Trophoblast cell (in vitro differentiated cells and primary cell): Measurements from ENCODE around the gene MAP3K4.

ENCODE experiments used
- DNase-seq, 2 donors: peaks; one replicate each; pipeline ENCODE4 v3.0.0-alpha.2; 2016
- H2AFZ ChIP-seq: 2 replicates; pipeline ENCODE4 v1.6.1; 2013; ENCODE audit warnings: low read length, moderate library complexity, mild to moderate bottlenecking; ENCODE audit not compliant: insufficient read depth, poor library complexity
- H2AK5ac ChIP-seq: 2 replicates; pipeline ENCODE4 v1.6.1; 2013; ENCODE audit warnings: mild to moderate bottlenecking, low read length
- H2BK120ac ChIP-seq: 2 replicates; pipeline ENCODE4 v1.6.1; 2013; ENCODE audit warnings: low read length, mild to moderate bottlenecking, moderate library complexity; ENCODE audit not compliant: insufficient read depth, poor library complexity
- H2BK12ac ChIP-seq: 2 replicates; pipeline ENCODE4 v1.6.1; 2013; ENCODE audit warnings: mild to moderate bottlenecking, low read length, moderate library complexity
- H2BK5ac ChIP-seq: 2 replicates; pipeline ENCODE4 v1.6.1; 2013; ENCODE audit warnings: low read length, low read depth, moderate library complexity, mild to moderate bottlenecking; ENCODE audit not compliant: poor library complexity
- H3K14ac ChIP-seq: 2 replicates; pipeline ENCODE4 v1.6.1; 2013; ENCODE audit warnings: mild to moderate bottlenecking, low read length
- H3K18ac ChIP-seq: 2 replicates; pipeline ENCODE4 v1.6.1; 2013; ENCODE audit warnings: mild to moderate bottlenecking, low read length
- H3K23ac ChIP-seq: 2 replicates; pipeline ENCODE4 v1.6.1; 2013; ENCODE audit warnings: low read length
- H3K27ac ChIP-seq: 2 replicates; pipeline ENCODE4 v1.5.1; 2013; ENCODE audit warnings: low read depth, mild to moderate bottlenecking, inconsistent platforms, low read length, moderate library complexity
- H3K27me3 ChIP-seq: 2 replicates; pipeline ENCODE4 v1.6.1; 2013; ENCODE audit warnings: inconsistent platforms, mild to moderate bottlenecking, low read length, moderate library complexity; ENCODE audit not compliant: insufficient read depth
- H3K36me3 ChIP-seq, 2 experiments: 1 replicate in 1 of 2; 2 replicates in 1 of 2; pipeline ENCODE4 v1.6.1; 2013; ENCODE audit warnings: low read length in 2 of 2, mild to moderate bottlenecking in 2 of 2, moderate library complexity in 1 of 2; ENCODE audit not compliant: insufficient read depth in 2 of 2, control insufficient read depth in 1 of 2
- H3K4ac ChIP-seq: 2 replicates; pipeline ENCODE4 v1.6.1; 2013; ENCODE audit warnings: low read depth, mild to moderate bottlenecking, low read length, moderate library complexity
- H3K4me1 ChIP-seq, 2 experiments: 1 replicate in 1 of 2; 2 replicates in 1 of 2; pipeline ENCODE4 v1.6.1; 2013; ENCODE audit warnings: low read length in 2 of 2, mild to moderate bottlenecking in 2 of 2, moderate library complexity in 1 of 2; ENCODE audit not compliant: insufficient read depth in 2 of 2, control insufficient read depth in 1 of 2
- H3K4me2 ChIP-seq: 2 replicates; pipeline ENCODE4 v1.6.1; 2013; ENCODE audit warnings: inconsistent platforms, mild to moderate bottlenecking, low read length, moderate library complexity
- H3K4me3 ChIP-seq: 2 replicates; pipeline ENCODE4 v1.5.1; 2013; ENCODE audit warnings: mild to moderate bottlenecking, low read depth, low read length, inconsistent platforms
- H3K79me1 ChIP-seq: one replicate; pipeline ENCODE4 v1.6.1; 2013; ENCODE audit warnings: low read length
- H3K79me2 ChIP-seq: 2 replicates; pipeline ENCODE4 v1.6.1; 2013; ENCODE audit warnings: low read length, mild to moderate bottlenecking; ENCODE audit not compliant: control insufficient read depth, insufficient read depth, poor library complexity
- H3K9ac ChIP-seq: 2 replicates; pipeline ENCODE4 v1.6.1; 2013; ENCODE audit warnings: mild to moderate bottlenecking, low read length
- H3K9me3 ChIP-seq: 2 replicates; pipeline ENCODE4 v1.6.1; 2013; ENCODE audit warnings: low read depth, mild to moderate bottlenecking, control low read depth, inconsistent platforms, low read length; ENCODE audit not compliant: insufficient read depth
- H4K12ac ChIP-seq: 2 replicates; pipeline ENCODE4 v1.6.1; 2013; ENCODE audit warnings: low read depth, mild to moderate bottlenecking, low read length, moderate library complexity
- H4K8ac ChIP-seq: 2 replicates; pipeline ENCODE4 v1.6.1; 2013; ENCODE audit warnings: low read depth, mild to moderate bottlenecking, low read length, moderate library complexity
- H4K91ac ChIP-seq: one replicate; pipeline ENCODE4 v1.6.1; 2013; ENCODE audit warnings: low read depth, mild to moderate bottlenecking, low read length, moderate library complexity
- WGBS: extraction: QIAGEN DNeasy Blood & Tissue Kit; methylation state at CpG from one replicate; pipeline ENCODE4 v1.1.7; 2013; ENCODE audit warnings: missing lambda C conversion rate; ENCODE audit not compliant: insufficient read length, insufficient coverage; ENCODE audit errors: extremely low coverage; 5-methylcytosine and 5-hydroxymethylcytosine counted together

The MAP3K4 gene

GRCh38 chr6:161103475-161103874 lies 111.9 kb downstream of the MAP3K4 start:
- no peak overlapping the region for H4K12ac ChIP-seq
- no peak overlapping the region for H4K91ac ChIP-seq
- H2BK120ac ChIP-seq = no peak overlapping the region
- DNase-seq = no peak
- H3K23ac ChIP-seq = no peak overlapping the region
- no peaks in the 10 kb centered on the region for H3K4me1 ChIP-seq
- no peak overlapping the region for H2AFZ ChIP-seq
- no peak overlapping the region for H2BK5ac ChIP-seq
- no peaks in the 10 kb centered on the region for H3K79me2 ChIP-seq
- H4K8ac ChIP-seq = no peak overlapping the region
- H3K4me2 ChIP-seq = no peak overlapping the region
- peaks cover 19 to 26% of the 10 kb centered on the region in 2 experiments for H3K36me3 ChIP-seq
- no peaks in the 10 kb centered on the region for H3K79me1 ChIP-seq
- no CpG with 5 or more reads among the region's 4 CpGs for WGBS
- H2BK12ac ChIP-seq = no peak overlapping the region
- H3K18ac ChIP-seq = no peak overlapping the region
- no peaks in the 10 kb centered on the region for H3K27me3 ChIP-seq
- H2AK5ac ChIP-seq = no peak overlapping the region
- no peaks in the 10 kb centered on the region for H3K9me3 ChIP-seq
- H3K4ac ChIP-seq = no peak overlapping the region
- no peak overlapping the region for H3K27ac ChIP-seq
- H3K14ac ChIP-seq = no peak overlapping the region
- H3K9ac ChIP-seq = no peak overlapping the region
- H3K4me3 ChIP-seq = no peak overlapping the region

- H3K79me2 ChIP-seq = no peaks in the 10 kb centered on the region
- DNase-seq = peak in 1 of 2 donors; percentile 19
- H3K27ac ChIP-seq = no peak overlapping the region
- no peak overlapping the region for H3K4me2 ChIP-seq
- no peaks in the 10 kb centered on the region for H3K4me1 ChIP-seq
- H4K12ac ChIP-seq = no peak overlapping the region
- H3K9ac ChIP-seq = no peak overlapping the region
- no peak overlapping the region for H2BK120ac ChIP-seq
- no peak overlapping the region for H3K14ac ChIP-seq
- H3K23ac ChIP-seq = no peak overlapping the region
- H3K27me3 ChIP-seq = no peaks in the 10 kb centered on the region
- H3K9me3 ChIP-seq = no peaks in the 10 kb centered on the region
- no peaks in the 10 kb centered on the region for H3K79me1 ChIP-seq
- no peak overlapping the region for H2BK12ac ChIP-seq
- no peak overlapping the region for H3K4ac ChIP-seq
- H2BK5ac ChIP-seq = no peak overlapping the region
- no peak overlapping the region for H3K18ac ChIP-seq
- H4K8ac ChIP-seq = no peak overlapping the region
- H3K36me3 ChIP-seq = peaks cover 20 to 30% of the 10 kb centered on the region in 2 experiments
- no peak overlapping the region for H3K4me3 ChIP-seq
- no peak overlapping the region for H2AK5ac ChIP-seq
- H4K91ac ChIP-seq = no peak overlapping the region
- no peak overlapping the region for H2AFZ ChIP-seq
Measured at GRCh38 chr6:161104966-161105365, 113.4 kb downstream of the MAP3K4 start.

- Histone ChIP-seq H2AK5ac (no peak overlapping the region), H2BK120ac (no peak overlapping the region), H3K4me2 (no peak overlapping the region), H3K9me3 (no peaks in the 10 kb centered on the region), H4K91ac (no peak overlapping the region), H2AFZ (no peak overlapping the region), H3K14ac (no peak overlapping the region), H2BK5ac (no peak overlapping the region), H2BK12ac (no peak overlapping the region), H3K4me1 (no peaks in the 10 kb centered on the region), H3K4ac (no peak overlapping the region), H3K79me1 (no peaks in the 10 kb centered on the region), H4K12ac (no peak overlapping the region), H4K8ac (no peak overlapping the region), H3K18ac (no peak overlapping the region), H3K79me2 (no peaks in the 10 kb centered on the region), H3K23ac (no peak overlapping the region), H3K36me3 (peaks cover 18 to 31% of the 10 kb centered on the region in 2 experiments), H3K27me3 (no peaks in the 10 kb centered on the region), H3K27ac (no peak overlapping the region), H3K9ac (no peak overlapping the region), H3K4me3 (no peak overlapping the region)
- peak; percentile 50 for DNase-seq
- no CpG with 5 or more reads among the region's 2 CpGs for WGBS
Measured at GRCh38 chr6:161105408-161105807, 113.8 kb downstream of the MAP3K4 start.

GRCh38 chr6:161107779-161108730 lies 116.5 kb downstream of the MAP3K4 start:
- Histone ChIP-seq H2AFZ (no peak overlapping the region), H3K36me3 (peaks cover 26 to 43% of the 10 kb centered on the region in 2 experiments), H3K23ac (no peak overlapping the region), H3K4me2 (no peak overlapping the region), H3K27me3 (no peaks in the 10 kb centered on the region), H3K4ac (no peak overlapping the region), H2AK5ac (no peak overlapping the region), H3K79me2 (no peaks in the 10 kb centered on the region), H3K79me1 (no peaks in the 10 kb centered on the region), H3K14ac (no peak overlapping the region), H4K91ac (no peak overlapping the region), H2BK120ac (no peak overlapping the region), H3K4me3 (no peak overlapping the region), H4K12ac (no peak overlapping the region), H3K9me3 (no peaks in the 10 kb centered on the region), H2BK12ac (no peak overlapping the region), H3K18ac (no peak overlapping the region), H2BK5ac (no peak overlapping the region), H4K8ac (no peak overlapping the region), H3K4me1 (no peaks in the 10 kb centered on the region), H3K9ac (peak overlapping the region; percentile 27), H3K27ac (no peak overlapping the region)
- no peak for DNase-seq
- whole genome bisulfite sequencing = no CpG with 5 or more reads among the region's 23 CpGs
